KMS-11 (cell line): ENCODE data around the gene FAM133A.

Source experiments
- H2AFZ ChIP-seq: fragments of 200-600 bp; sonication (generic); 2 replicates; pipeline ENCODE4 v1.6.1; 2016; ENCODE audit warnings: antibody characterized with exemption, mixed run types, low read depth
- H3K27ac ChIP-seq: fragments of 200-600 bp; sonication (generic); 2 replicates; pipeline ENCODE4 v1.6.1; 2016; ENCODE audit warnings: mild to moderate bottlenecking, mixed run types
- H3K27me3 ChIP-seq: fragments of 200-600 bp; sonication (generic); 2 replicates; pipeline ENCODE4 v1.6.1; 2017; ENCODE audit warnings: mild to moderate bottlenecking, low read depth, mixed run types, moderate library complexity; ENCODE audit not compliant: insufficient read depth
- H3K36me3 ChIP-seq: fragments of 200-600 bp; sonication (generic); 2 replicates; pipeline ENCODE4 v1.6.1; 2017; ENCODE audit warnings: mild to moderate bottlenecking, mixed run types; ENCODE audit not compliant: insufficient read depth
- H3K4me1 ChIP-seq: fragments of 200-600 bp; sonication (generic); 2 replicates; pipeline ENCODE4 v1.6.1; 2016; ENCODE audit warnings: mild to moderate bottlenecking, low read depth, mixed run types; ENCODE audit not compliant: poor library complexity, severe bottlenecking
- H3K4me2 ChIP-seq: fragments of 200-600 bp; sonication (generic); 2 replicates; pipeline ENCODE4 v1.7.0; 2016; ENCODE audit warnings: mild to moderate bottlenecking, mixed run types
- H3K4me3 ChIP-seq: fragments of 200-600 bp; sonication (generic); IDR thresholded peaks from 2 replicates; pipeline ENCODE4 v1.6.1; 2017; ENCODE audit warnings: low read depth, low read length, mixed read lengths; ENCODE audit not compliant: insufficient read depth
- H3K79me2 ChIP-seq: fragments of 200-600 bp; sonication (generic); 2 replicates; pipeline ENCODE4 v1.6.1; 2016; ENCODE audit warnings: low read depth, mixed run types; ENCODE audit not compliant: insufficient read depth
- H3K9ac ChIP-seq: fragments of 200-600 bp; sonication (generic); 2 replicates; pipeline ENCODE4 v1.6.1; 2016; ENCODE audit warnings: mild to moderate bottlenecking, mixed run types
- H4K20me1 ChIP-seq: fragments of 200-600 bp; sonication (generic); 2 replicates; pipeline ENCODE4 v1.6.1; 2016; ENCODE audit warnings: mild to moderate bottlenecking, mixed run types; ENCODE audit not compliant: insufficient read depth
- TF ChIP-seq, protein P1 (sequence below): fragments of 200-600 bp; sonication (generic); conservative IDR thresholded peaks from 2 replicates; pipeline ENCODE4 v1.6.1; 2017; ENCODE audit warnings: low read depth, mild to moderate bottlenecking, antibody characterized with exemption, low read length, moderate library complexity, mixed read lengths

Gene FAM133A

DNA sequence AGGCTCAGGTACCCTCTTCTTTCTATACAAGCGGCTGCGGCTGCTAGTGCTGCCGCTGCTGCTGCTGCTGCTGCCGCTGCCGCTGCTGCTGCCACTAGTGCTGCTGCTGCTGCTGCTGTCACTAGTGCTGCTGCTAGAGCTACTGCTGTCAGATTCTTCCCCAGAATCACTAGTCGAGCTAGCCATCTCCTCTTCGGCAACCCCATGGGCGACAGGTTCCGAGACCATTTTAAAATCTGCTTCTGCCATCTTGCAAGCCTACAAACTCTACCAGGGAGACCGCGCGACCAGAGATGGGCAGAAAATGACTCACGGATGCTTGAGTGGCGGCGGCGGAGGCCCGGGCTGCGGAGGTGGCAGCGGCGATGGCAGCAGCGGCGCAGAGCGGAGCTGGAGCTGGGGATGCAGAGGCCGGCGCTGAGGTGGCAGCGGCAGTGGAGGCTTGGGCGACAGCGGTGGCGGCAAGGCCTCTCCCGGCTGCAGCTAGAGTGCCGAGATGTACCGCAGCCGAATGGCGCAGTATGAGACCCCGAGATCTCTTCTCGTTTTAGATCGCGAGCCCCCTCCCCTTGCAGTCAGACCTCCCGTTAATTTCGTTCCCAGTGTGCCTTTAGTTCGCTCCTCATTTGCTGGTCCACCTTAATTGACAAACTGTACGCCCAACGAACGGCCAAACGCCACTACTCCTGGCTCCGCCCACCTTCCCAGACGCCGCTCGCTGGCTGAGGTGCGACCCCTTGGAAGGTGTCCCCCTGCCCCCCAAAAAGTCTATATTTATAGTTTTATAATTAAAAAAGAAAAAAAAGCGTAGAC is 744 bp upstream of the FAM133A start, which contains the start of gene NAP1L3:
Gene NAP1L3 (minus strand): TSS at position 523 of the 813 bp plus-strand sequence. CDS start 274 bp downstream, at position 249.
- H3K79me2 ChIP-seq, result no peaks in the 10 kb centered on the region
- H4K20me1 ChIP-seq, result no peaks in the 10 kb centered on the region
- H3K36me3 ChIP-seq, result no peaks in the 10 kb centered on the region
- no peak within 1 kb of the TSS; the same call in 1 of the 2 replicates for H3K27ac ChIP-seq
- no peaks in the 10 kb centered on the region for H3K27me3 ChIP-seq
- peak within 1 kb of the TSS; percentile 63 for H3K4me2 ChIP-seq
- H3K4me3 ChIP-seq, result no peak within 1 kb of the TSS
- H2AFZ ChIP-seq, result peak within 1 kb of the TSS; percentile 86
- TF ChIP-seq, protein P1, sequence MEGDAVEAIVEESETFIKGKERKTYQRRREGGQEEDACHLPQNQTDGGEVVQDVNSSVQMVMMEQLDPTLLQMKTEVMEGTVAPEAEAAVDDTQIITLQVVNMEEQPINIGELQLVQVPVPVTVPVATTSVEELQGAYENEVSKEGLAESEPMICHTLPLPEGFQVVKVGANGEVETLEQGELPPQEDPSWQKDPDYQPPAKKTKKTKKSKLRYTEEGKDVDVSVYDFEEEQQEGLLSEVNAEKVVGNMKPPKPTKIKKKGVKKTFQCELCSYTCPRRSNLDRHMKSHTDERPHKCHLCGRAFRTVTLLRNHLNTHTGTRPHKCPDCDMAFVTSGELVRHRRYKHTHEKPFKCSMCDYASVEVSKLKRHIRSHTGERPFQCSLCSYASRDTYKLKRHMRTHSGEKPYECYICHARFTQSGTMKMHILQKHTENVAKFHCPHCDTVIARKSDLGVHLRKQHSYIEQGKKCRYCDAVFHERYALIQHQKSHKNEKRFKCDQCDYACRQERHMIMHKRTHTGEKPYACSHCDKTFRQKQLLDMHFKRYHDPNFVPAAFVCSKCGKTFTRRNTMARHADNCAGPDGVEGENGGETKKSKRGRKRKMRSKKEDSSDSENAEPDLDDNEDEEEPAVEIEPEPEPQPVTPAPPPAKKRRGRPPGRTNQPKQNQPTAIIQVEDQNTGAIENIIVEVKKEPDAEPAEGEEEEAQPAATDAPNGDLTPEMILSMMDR, result no peak
- H3K9ac ChIP-seq, result no peak within 1 kb of the TSS; the same call in 1 of the 2 replicates
- H3K4me1 ChIP-seq, result no peaks in the 10 kb centered on the region

- H4K20me1 ChIP-seq, result no peaks in the 10 kb centered on the region
- H3K4me3 ChIP-seq, result no peak overlapping the region
- H3K36me3 ChIP-seq, result no peaks in the 10 kb centered on the region
- no peak overlapping the region for H3K4me2 ChIP-seq
- TF ChIP-seq, protein P1, result no peak
- H3K79me2 ChIP-seq, result no peaks in the 10 kb centered on the region
- H2AFZ ChIP-seq, result no peak overlapping the region
- H3K27ac ChIP-seq, result no peak overlapping the region
- H3K9ac ChIP-seq, result no peak overlapping the region
- no peaks in the 10 kb centered on the region for H3K27me3 ChIP-seq
- no peaks in the 10 kb centered on the region for H3K4me1 ChIP-seq
Measured at GRCh38 chrX:93695981-93696380, 22.0 kb downstream of the FAM133A start.

DNA sequence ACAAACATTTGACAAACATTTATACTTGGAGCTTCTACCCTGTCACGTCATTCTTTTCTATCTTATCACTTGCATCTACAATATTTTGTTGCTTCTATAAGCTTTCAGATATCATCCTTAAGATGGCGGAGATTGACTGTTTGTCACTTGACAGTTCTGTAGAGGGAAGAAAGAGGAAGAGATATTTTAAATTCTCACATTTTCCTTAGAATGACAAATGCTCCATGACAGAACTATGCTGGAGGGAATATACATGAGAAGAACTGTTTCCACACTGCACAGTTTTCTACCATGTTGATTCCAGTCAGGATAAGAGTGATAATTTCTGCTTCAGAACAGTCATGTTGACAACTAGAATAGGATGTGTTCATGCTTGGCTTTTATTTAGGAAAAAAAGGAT is 29.7 kb downstream of the FAM133A start:
- Histone ChIP-seq H3K4me2 (no peak overlapping the region), H3K27ac (no peak overlapping the region), H3K79me2 (no peaks in the 10 kb centered on the region), H3K4me1 (no peaks in the 10 kb centered on the region), H3K36me3 (no peaks in the 10 kb centered on the region), H2AFZ (no peak overlapping the region), H4K20me1 (no peaks in the 10 kb centered on the region), H3K9ac (no peak overlapping the region), H3K27me3 (no peaks in the 10 kb centered on the region), H3K4me3 (no peak overlapping the region)
- TF ChIP-seq, protein P1, result no peak

- Histone ChIP-seq H3K4me2 (no peak overlapping the region), H3K27ac (no peak overlapping the region), H3K27me3 (no peaks in the 10 kb centered on the region), H3K4me3 (no peak overlapping the region), H4K20me1 (no peaks in the 10 kb centered on the region), H3K9ac (no peak overlapping the region), H3K4me1 (no peaks in the 10 kb centered on the region), H3K79me2 (no peaks in the 10 kb centered on the region), H3K36me3 (no peaks in the 10 kb centered on the region), H2AFZ (no peak overlapping the region)
- TF ChIP-seq, protein P1, result no peak
Measured at GRCh38 chrX:93711076-93711475, 37.1 kb downstream of the FAM133A start.
